Measurements from ENCODE around the gene PIK3C2G.

The PIK3C2G gene

GRCh38 chr12:18629916-18630315, 368.6 kb downstream of the PIK3C2G start:
- Histone ChIP-seq H3K36me3 (ENCODE audit: insufficient read depth, low read length) (no peaks in the 10 kb centered on the region), H3K27ac (ENCODE audit: low read length) (no peak overlapping the region), H3K4me1 (ENCODE audit: insufficient read depth, low read length) (no peaks in the 10 kb centered on the region), H3K79me2 (ENCODE audit: insufficient read depth, low read length) (no peaks in the 10 kb centered on the region), H3K4me3 (ENCODE audit: low read depth in 1 of 2, low read length in 2 of 2) (no peak overlapping the region), H4K20me1 (ENCODE audit: insufficient read depth, low read length) (no peaks in the 10 kb centered on the region), H3K9ac (ENCODE audit: low read depth, low read length) (no peak overlapping the region), H3K27me3 (ENCODE audit: insufficient read depth, low read length, poor library complexity) (no peaks in the 10 kb centered on the region), H3K4me2 (ENCODE audit: insufficient read depth, low read length) (no peak overlapping the region), H3K9me3 (ENCODE audit: insufficient read depth, low read length, severe bottlenecking) (no peaks in the 10 kb centered on the region), H2AFZ (ENCODE audit: low read depth, low read length) (no peak overlapping the region)
- no peak for DNase-seq
- no peak for ATAC-seq (ENCODE audit: insufficient read depth, low read depth)
- no peak for TF ChIP-seq EZH2 (IDR thresholded peaks at IDR 0.05; ENCODE audit: borderline replicate concordance, low read depth, low read length, severe bottlenecking)

- no peak overlapping the region for H3K9ac ChIP-seq (ENCODE audit: low read depth, low read length)
- no peak overlapping the region for H3K4me3 ChIP-seq (ENCODE audit: low read depth in 1 of 2, low read length in 2 of 2)
- no peaks in the 10 kb centered on the region for H3K79me2 ChIP-seq (ENCODE audit: insufficient read depth, low read length)
- H3K27me3 ChIP-seq (ENCODE audit: insufficient read depth, low read length, poor library complexity) = no peaks in the 10 kb centered on the region
- DNase-seq (no peak), ATAC-seq (ENCODE audit: insufficient read depth, low read depth) (no peak)
- no peaks in the 10 kb centered on the region for H4K20me1 ChIP-seq (ENCODE audit: insufficient read depth, low read length)
- H3K4me2 ChIP-seq (ENCODE audit: insufficient read depth, low read length) = no peak overlapping the region
- H3K9me3 ChIP-seq (ENCODE audit: insufficient read depth, low read length, severe bottlenecking) = no peaks in the 10 kb centered on the region
- no peaks in the 10 kb centered on the region for H3K36me3 ChIP-seq (ENCODE audit: insufficient read depth, low read length)
- H3K27ac ChIP-seq (ENCODE audit: low read length) = no peak overlapping the region
- no peaks in the 10 kb centered on the region for H3K4me1 ChIP-seq (ENCODE audit: insufficient read depth, low read length)
- no peak overlapping the region for H2AFZ ChIP-seq (ENCODE audit: low read depth, low read length)
- TF ChIP-seq, protein P1, sequence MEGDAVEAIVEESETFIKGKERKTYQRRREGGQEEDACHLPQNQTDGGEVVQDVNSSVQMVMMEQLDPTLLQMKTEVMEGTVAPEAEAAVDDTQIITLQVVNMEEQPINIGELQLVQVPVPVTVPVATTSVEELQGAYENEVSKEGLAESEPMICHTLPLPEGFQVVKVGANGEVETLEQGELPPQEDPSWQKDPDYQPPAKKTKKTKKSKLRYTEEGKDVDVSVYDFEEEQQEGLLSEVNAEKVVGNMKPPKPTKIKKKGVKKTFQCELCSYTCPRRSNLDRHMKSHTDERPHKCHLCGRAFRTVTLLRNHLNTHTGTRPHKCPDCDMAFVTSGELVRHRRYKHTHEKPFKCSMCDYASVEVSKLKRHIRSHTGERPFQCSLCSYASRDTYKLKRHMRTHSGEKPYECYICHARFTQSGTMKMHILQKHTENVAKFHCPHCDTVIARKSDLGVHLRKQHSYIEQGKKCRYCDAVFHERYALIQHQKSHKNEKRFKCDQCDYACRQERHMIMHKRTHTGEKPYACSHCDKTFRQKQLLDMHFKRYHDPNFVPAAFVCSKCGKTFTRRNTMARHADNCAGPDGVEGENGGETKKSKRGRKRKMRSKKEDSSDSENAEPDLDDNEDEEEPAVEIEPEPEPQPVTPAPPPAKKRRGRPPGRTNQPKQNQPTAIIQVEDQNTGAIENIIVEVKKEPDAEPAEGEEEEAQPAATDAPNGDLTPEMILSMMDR (IDR thresholded peaks at IDR 0.05; ENCODE audit: borderline replicate concordance, extremely low read depth, low read length, poor library complexity, severe bottlenecking) = no peak
- no peak for TF ChIP-seq EZH2 (IDR thresholded peaks at IDR 0.05; ENCODE audit: borderline replicate concordance, low read depth, low read length, severe bottlenecking)
Observed at GRCh38 chr12:18631339-18631738, 370.0 kb downstream of the PIK3C2G start.

GRCh38 chr12:18632848-18633247, 371.5 kb downstream of the PIK3C2G start:
- H4K20me1 ChIP-seq (ENCODE audit: insufficient read depth, low read length) = no peaks in the 10 kb centered on the region
- no peak overlapping the region for H3K4me3 ChIP-seq (ENCODE audit: low read depth in 1 of 2, low read length in 2 of 2)
- H3K27me3 ChIP-seq (ENCODE audit: insufficient read depth, low read length, poor library complexity) = no peaks in the 10 kb centered on the region
- no peak overlapping the region for H3K4me2 ChIP-seq (ENCODE audit: insufficient read depth, low read length)
- no peak overlapping the region for H3K27ac ChIP-seq (ENCODE audit: low read length)
- H3K4me1 ChIP-seq (ENCODE audit: insufficient read depth, low read length) = no peaks in the 10 kb centered on the region
- no peak overlapping the region for H2AFZ ChIP-seq (ENCODE audit: low read depth, low read length)
- no peaks in the 10 kb centered on the region for H3K79me2 ChIP-seq (ENCODE audit: insufficient read depth, low read length)
- no peaks in the 10 kb centered on the region for H3K9me3 ChIP-seq (ENCODE audit: insufficient read depth, low read length, severe bottlenecking)
- H3K9ac ChIP-seq (ENCODE audit: low read depth, low read length) = no peak overlapping the region
- no peaks in the 10 kb centered on the region for H3K36me3 ChIP-seq (ENCODE audit: insufficient read depth, low read length)
- no peak for DNase-seq
- ATAC-seq (ENCODE audit: insufficient read depth, low read depth) = no peak
- TF ChIP-seq, protein P1 (IDR thresholded peaks at IDR 0.05; ENCODE audit: borderline replicate concordance, extremely low read depth, low read length, poor library complexity, severe bottlenecking) = no peak
- TF ChIP-seq EZH2 (IDR thresholded peaks at IDR 0.05; ENCODE audit: borderline replicate concordance, low read depth, low read length, severe bottlenecking) = no peak

DNA sequence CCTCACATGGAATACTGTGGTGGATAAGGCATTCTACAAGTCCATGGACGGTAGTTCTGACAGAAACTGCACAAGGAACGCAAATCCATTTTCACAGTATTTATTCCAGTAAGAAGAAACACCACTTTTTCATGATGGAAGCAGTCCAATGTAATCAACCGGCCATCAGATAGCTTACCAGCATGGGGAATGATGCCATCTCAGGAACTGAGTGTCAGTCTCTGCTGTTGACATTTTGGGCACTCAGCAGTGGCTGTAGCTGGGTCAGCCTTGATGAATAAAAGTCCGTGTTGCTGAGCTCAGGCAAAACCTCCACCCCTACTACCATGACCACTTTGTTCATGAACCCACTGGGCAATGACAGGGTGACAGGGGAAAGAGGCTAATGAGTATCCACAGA, 373.1 kb downstream of the PIK3C2G start:
- Histone ChIP-seq H3K4me2 (ENCODE audit: insufficient read depth, low read length) (no peak overlapping the region), H3K4me1 (ENCODE audit: insufficient read depth, low read length) (no peaks in the 10 kb centered on the region), H3K79me2 (ENCODE audit: insufficient read depth, low read length) (no peaks in the 10 kb centered on the region), H3K9ac (ENCODE audit: low read depth, low read length) (no peak overlapping the region), H2AFZ (ENCODE audit: low read depth, low read length) (no peak overlapping the region), H3K36me3 (ENCODE audit: insufficient read depth, low read length) (no peaks in the 10 kb centered on the region), H4K20me1 (ENCODE audit: insufficient read depth, low read length) (no peaks in the 10 kb centered on the region), H3K27ac (ENCODE audit: low read length) (no peak overlapping the region), H3K27me3 (ENCODE audit: insufficient read depth, low read length, poor library complexity) (no peaks in the 10 kb centered on the region), H3K4me3 (ENCODE audit: low read depth in 1 of 2, low read length in 2 of 2) (no peak overlapping the region), H3K9me3 (ENCODE audit: insufficient read depth, low read length, severe bottlenecking) (no peaks in the 10 kb centered on the region)
- no peak for DNase-seq
- TF ChIP-seq, protein P1 (IDR thresholded peaks at IDR 0.05; ENCODE audit: borderline replicate concordance, extremely low read depth, low read length, poor library complexity, severe bottlenecking) = no peak
- no peak for TF ChIP-seq EZH2 (IDR thresholded peaks at IDR 0.05; ENCODE audit: borderline replicate concordance, low read depth, low read length, severe bottlenecking)
- no peak for ATAC-seq (ENCODE audit: insufficient read depth, low read depth)

Data from DND-41 (cell line).